H1 (cell line): ENCODE results near the gene FGGY. TPM values are rescaled to one million over a fixed set of nuclear protein-coding genes. Genes with fewer than 3 reads are reported as not detected.

Source experiments
- microRNA-seq, 2 experiments: library from miRNA; unstranded; fragments of <30 nt; microRNA quantifications; one replicate each; pipeline versions ENCODE4 to v1.2.0, GENCODE V29; 2016 to 2020; ENCODE audit warnings: borderline microRNAs expressed in 2 of 2, borderline number of aligned reads in 2 of 2, borderline replicate concordance in 1 of 2
- polyA plus RNA-seq, 7 experiments: library from polyadenylated mRNA; depleted of rRNA in 3 of 7; stranded (reverse) in 5 of 7; unstranded in 2 of 7; fragments of >200 nt in 5 of 7; fragments of 200-250 nt in 2 of 7; gene quantifications; 1 replicate in 5 of 7; 2 replicates in 1 of 7; 4 replicates in 1 of 7; pipeline versions ENCODE4 v1.2.1 to v1.2.3, GENCODE V29; 2011 to 2013; ENCODE audit warnings: missing spikeins in 2 of 7, mixed read lengths in 2 of 7
- small RNA-seq: library from polyadenylated mRNA; stranded (forward); fragments of <200 nt; extraction: miRNeasy Mini kit (QIAGEN cat#:217004); gene quantifications from one replicate; pipeline ENCODE3, GENCODE V24; 2013; ENCODE audit not compliant: insufficient read depth
- total RNA-seq: library from RNA; stranded (reverse); fragmentation: NEBNext Ultra II Directional; extraction: Animal tissue kit (Norgen Biotek cat#: 25700); gene quantifications from 2 replicates; pipeline ENCODE4 v1.2.1, GENCODE V29; 2021

FGGY gene
- total and polyA plus RNA-seq, 2 of the 8 experiments (the other 6 are each of a cell fraction or from before 2014, with no cell fraction given) = 10.3 to 12.5 TPM

Small RNAs within 50 kb of the gene (microRNA-seq; reads per million reads assigned to microRNA genes)
- 0 reads per million in 2 experiments for gene MIR4711

Small RNAs within 50 kb of the gene (small RNA-seq; reads per million reads assigned to genes)
- not detected for gene MIR4711
